ENCODE data around the gene OXCT1.

DNA sequence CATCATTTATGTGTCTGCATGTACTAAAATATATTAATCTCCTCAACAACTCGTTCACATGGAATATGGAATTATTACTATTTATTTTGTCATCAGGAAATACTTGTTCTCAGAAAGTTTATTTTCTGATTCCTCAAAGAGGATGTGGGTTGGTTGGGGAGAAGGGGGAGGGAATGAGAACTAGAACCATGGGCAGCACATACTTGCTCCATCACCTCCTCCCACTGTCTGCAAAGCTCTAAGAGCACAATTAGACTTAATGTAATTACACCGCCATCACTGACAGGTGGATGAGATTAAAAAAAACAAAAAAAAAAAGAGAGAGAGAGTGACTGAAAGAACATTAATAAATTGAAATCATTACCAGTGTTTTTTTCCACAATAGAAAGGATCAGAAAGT, 98.2 kb downstream of the OXCT1 start:
- TF ChIP-seq POLR2A (IDR thresholded peaks at IDR 0.05; ENCODE audit: low read depth, low read length) (no peak), POLR2AphosphoS5 (IDR thresholded peaks at IDR 0.05; ENCODE audit: low read depth, low read length) (no peak), TAF1 (IDR thresholded peaks at IDR 0.05; ENCODE audit: low read depth, low read length) (no peak), SPI1 (IDR thresholded peaks at IDR 0.05; ENCODE audit: low read depth, low read length) (no peak), PAX5 (IDR thresholded peaks at IDR 0.05; ENCODE audit: insufficient read depth, low read length, severe bottlenecking) (no peak)
